ENCODE measurements around the gene SAMD9L.

SAMD9L gene

GRCh38 chr7:93148144-93148543 is at the start of gene SAMD9L:
Gene SAMD9L, minus strand, starts transcription at chr7:93148385. Its CDS starts 12,414 bp downstream, at chr7:93135971.
- ATAC-seq = peak; percentile 58 to 72

GRCh38 chr7:93196336-93196735 is 48.2 kb upstream of the SAMD9L start:
- no peak for ATAC-seq

- peak in 1 of 2 donors; percentile 48 for ATAC-seq
These were observed 46.2 kb upstream of the SAMD9L start for GRCh38 chr7:93194386-93194785.

- ATAC-seq = no peak
These were observed 40.9 kb upstream of the SAMD9L start for GRCh38 chr7:93188870-93189634.

- peak; percentile 93 to 94 for ATAC-seq
These were observed 37.3 kb upstream of the SAMD9L start for GRCh38 chr7:93185303-93186027.

- no peak for ATAC-seq
These were observed 31.0 kb upstream of the SAMD9L start for GRCh38 chr7:93179173-93179572.

- no peak for ATAC-seq
These were observed 30.0 kb upstream of the SAMD9L start for GRCh38 chr7:93178213-93178612.

GRCh38 chr7:93176992-93177580 is 28.9 kb upstream of the SAMD9L start:
- no peak for ATAC-seq

- ATAC-seq = no peak
These were observed 27.0 kb upstream of the SAMD9L start for GRCh38 chr7:93175219-93175618.

GRCh38 chr7:93172683-93173082 is 24.5 kb upstream of the SAMD9L start:
- ATAC-seq = no peak

- ATAC-seq = peak in 1 of 2 donors; percentile 45
These were observed 23.5 kb upstream of the SAMD9L start for GRCh38 chr7:93171606-93172226.

- peak; percentile 92 to 94 for ATAC-seq
These were observed 17.3 kb upstream of the SAMD9L start for GRCh38 chr7:93165447-93165846.

- ATAC-seq = no peak
These were observed 16.6 kb upstream of the SAMD9L start for GRCh38 chr7:93164766-93165165.

GRCh38 chr7:93161181-93161762 is 13.1 kb upstream of the SAMD9L start:
- no peak for ATAC-seq

GRCh38 chr7:93160410-93160809 is 12.2 kb upstream of the SAMD9L start:
- ATAC-seq = peak; percentile 85

- no peak for ATAC-seq
These were observed 11.3 kb upstream of the SAMD9L start for GRCh38 chr7:93159490-93159889.

GRCh38 chr7:93156884-93157283 is 8.7 kb upstream of the SAMD9L start:
- ATAC-seq = no peak

GRCh38 chr7:93150200-93150835 is 2.1 kb upstream of the SAMD9L start:
- ATAC-seq = no peak

GRCh38 chr7:93148727-93149126 is 542 bp upstream of the SAMD9L start:
- no peak for ATAC-seq

GRCh38 chr7:93147363-93147762 is 822 bp downstream of the SAMD9L start:
- peak; percentile 68 to 80 for ATAC-seq

- ATAC-seq = peak; percentile 66 to 73
These were observed 1.6 kb downstream of the SAMD9L start for GRCh38 chr7:93146472-93147141.

GRCh38 chr7:93146036-93146435 is 2.1 kb downstream of the SAMD9L start:
- no peak for ATAC-seq
